ENCODE measurements around the gene HSPB6.
A peak's percentile ranks its signal among the peaks of the same experiment; 100 is the strongest.

Gene HSPB6

DNA sequence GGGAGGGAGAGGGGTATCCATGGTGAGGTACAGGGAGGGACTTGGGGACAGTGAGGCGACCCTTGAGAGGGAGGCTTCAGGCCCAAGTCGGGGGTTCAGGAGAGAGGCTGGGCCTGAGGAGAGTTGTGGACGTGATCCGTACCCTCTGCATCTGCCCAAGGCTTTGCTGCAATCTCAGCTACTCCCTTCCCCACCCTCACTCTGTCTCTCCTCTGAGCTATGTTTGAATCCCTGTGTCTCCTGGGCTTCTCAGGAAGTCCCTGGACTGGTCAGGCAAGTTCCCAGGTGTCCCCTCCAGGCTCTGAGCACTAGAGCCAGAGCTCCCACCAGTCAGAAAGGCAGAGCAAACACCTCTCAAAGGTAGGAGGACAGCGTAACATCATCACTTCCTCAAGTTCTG is 6.7 kb downstream of the HSPB6 start:
- no peaks in the 10 kb centered on the region for H3K27me3 ChIP-seq (ENCODE audit: control insufficient read depth, insufficient read depth, low read length)
- H3K9ac ChIP-seq, result no peak overlapping the region
- H3K9me3 ChIP-seq (ENCODE audit: control insufficient read depth, low read length), result no peaks in the 10 kb centered on the region
- no peak overlapping the region for H2AFZ ChIP-seq
- H3K4me3 ChIP-seq (ENCODE audit: low read depth, low read length), result no peak overlapping the region
- no peak overlapping the region for H3K4me2 ChIP-seq (ENCODE audit: low read length)
- H3K4me1 ChIP-seq, result no peaks in the 10 kb centered on the region
- no peaks in the 10 kb centered on the region for H3K36me3 ChIP-seq (ENCODE audit: control insufficient read depth, insufficient read depth, low read length)
- TF ChIP-seq, protein P1, sequence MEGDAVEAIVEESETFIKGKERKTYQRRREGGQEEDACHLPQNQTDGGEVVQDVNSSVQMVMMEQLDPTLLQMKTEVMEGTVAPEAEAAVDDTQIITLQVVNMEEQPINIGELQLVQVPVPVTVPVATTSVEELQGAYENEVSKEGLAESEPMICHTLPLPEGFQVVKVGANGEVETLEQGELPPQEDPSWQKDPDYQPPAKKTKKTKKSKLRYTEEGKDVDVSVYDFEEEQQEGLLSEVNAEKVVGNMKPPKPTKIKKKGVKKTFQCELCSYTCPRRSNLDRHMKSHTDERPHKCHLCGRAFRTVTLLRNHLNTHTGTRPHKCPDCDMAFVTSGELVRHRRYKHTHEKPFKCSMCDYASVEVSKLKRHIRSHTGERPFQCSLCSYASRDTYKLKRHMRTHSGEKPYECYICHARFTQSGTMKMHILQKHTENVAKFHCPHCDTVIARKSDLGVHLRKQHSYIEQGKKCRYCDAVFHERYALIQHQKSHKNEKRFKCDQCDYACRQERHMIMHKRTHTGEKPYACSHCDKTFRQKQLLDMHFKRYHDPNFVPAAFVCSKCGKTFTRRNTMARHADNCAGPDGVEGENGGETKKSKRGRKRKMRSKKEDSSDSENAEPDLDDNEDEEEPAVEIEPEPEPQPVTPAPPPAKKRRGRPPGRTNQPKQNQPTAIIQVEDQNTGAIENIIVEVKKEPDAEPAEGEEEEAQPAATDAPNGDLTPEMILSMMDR (IDR thresholded peaks at IDR 0.05), result no peak
- H3K27ac ChIP-seq, result no peak overlapping the region
- H3K79me2 ChIP-seq, result no peaks in the 10 kb centered on the region

DNA sequence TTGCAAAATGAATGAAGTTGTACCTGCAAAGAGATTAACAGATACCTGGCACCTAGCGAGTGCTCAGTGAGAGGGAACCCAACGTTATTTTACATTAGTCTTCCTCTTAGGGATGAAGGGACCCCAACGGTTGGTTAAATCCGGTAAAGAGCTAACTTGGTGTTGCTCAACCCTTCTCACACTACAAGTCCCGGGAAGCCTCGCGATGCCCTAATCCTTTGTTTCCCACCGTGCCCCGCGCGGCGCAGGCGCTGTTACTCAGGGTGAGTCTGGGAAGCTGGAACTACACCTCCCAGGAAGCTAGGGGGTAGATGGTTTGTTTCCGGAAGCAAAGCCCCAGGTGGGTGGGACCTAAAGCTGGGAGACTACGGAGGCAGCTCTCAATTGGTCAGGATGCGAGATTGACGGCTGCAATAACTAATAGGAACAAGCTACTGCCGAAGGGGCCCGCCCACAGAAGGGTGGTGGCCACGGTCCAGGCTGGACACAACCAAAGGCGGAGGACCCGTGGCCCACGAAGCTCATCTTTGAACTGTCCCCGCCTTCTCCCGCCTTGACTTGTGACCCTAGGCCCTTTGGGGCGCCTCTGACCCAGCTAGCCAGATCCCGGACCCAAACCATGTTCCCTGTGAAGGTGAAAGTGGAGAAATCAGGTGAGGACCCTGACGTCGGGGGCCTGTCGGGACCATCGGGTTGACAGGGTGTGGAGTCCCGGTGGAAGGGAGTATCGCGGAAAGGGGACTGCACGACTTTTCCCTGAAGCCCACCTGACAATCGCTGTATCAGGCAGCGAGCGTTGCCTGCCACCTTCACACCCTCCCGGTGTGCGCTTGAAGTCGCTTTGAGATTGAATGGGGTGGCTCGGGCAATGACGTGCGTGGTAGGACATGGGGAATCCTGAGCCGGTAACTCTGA is 8.5 kb downstream of the HSPB6 start, which contains the start of gene LIN37:
TSS of gene LIN37 (plus strand) at position 471 of the 915 bp plus-strand sequence. CDS start at position 620, 149 bp downstream.
- peak within 1 kb of the TSS; percentile 56 for H3K9ac ChIP-seq
- TF ChIP-seq, protein P1 (IDR thresholded peaks at IDR 0.05), result no peak
- peaks cover 4% of the 10 kb centered on the region for H3K4me1 ChIP-seq
- H3K36me3 ChIP-seq (ENCODE audit: control insufficient read depth, insufficient read depth, low read length), result no peaks in the 10 kb centered on the region
- H3K27me3 ChIP-seq (ENCODE audit: control insufficient read depth, insufficient read depth, low read length), result no peaks in the 10 kb centered on the region
- H3K27ac ChIP-seq, result peak within 1 kb of the TSS; percentile 60
- H3K9me3 ChIP-seq (ENCODE audit: control insufficient read depth, low read length), result no peaks in the 10 kb centered on the region
- peak within 1 kb of the TSS; percentile 83 for H3K4me2 ChIP-seq (ENCODE audit: low read length)
- H2AFZ ChIP-seq, result peak within 1 kb of the TSS; percentile 83
- H3K4me3 ChIP-seq (ENCODE audit: low read depth, low read length), result peak within 1 kb of the TSS; percentile 96
- H3K79me2 ChIP-seq, result no peaks in the 10 kb centered on the region

DNA sequence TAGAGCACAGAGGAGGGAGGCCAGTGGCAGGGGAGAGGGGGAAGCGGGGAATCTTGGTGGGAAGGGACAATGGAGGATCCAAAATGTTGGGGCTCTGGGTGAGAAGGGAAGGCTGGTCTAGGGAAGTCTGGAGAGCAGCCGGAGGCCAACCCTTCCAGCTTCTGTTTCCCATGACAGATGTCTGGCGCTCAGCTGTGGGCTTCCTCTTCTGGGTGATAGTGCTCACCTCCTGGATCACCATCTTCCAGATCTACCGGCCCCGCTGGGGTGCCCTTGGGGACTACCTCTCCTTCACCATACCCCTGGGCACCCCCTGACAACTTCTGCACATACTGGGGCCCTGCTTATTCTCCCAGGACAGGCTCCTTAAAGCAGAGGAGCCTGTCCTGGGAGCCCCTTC is 10.3 kb downstream of the HSPB6 start:
- Histone ChIP-seq H3K4me2 (ENCODE audit: low read length) (peak overlapping the region; percentile 88), H3K4me3 (ENCODE audit: low read depth, low read length) (peak overlapping the region; percentile 99), H3K27me3 (ENCODE audit: control insufficient read depth, insufficient read depth, low read length) (no peaks in the 10 kb centered on the region), H2AFZ (no peak overlapping the region), H3K9me3 (ENCODE audit: control insufficient read depth, low read length) (no peaks in the 10 kb centered on the region), H3K27ac (no peak overlapping the region), H3K9ac (no peak overlapping the region), H3K4me1 (peaks cover 4% of the 10 kb centered on the region), H3K36me3 (ENCODE audit: control insufficient read depth, insufficient read depth, low read length) (no peaks in the 10 kb centered on the region), H3K79me2 (no peaks in the 10 kb centered on the region)
- TF ChIP-seq, protein P1 (IDR thresholded peaks at IDR 0.05), result no peak

DNA sequence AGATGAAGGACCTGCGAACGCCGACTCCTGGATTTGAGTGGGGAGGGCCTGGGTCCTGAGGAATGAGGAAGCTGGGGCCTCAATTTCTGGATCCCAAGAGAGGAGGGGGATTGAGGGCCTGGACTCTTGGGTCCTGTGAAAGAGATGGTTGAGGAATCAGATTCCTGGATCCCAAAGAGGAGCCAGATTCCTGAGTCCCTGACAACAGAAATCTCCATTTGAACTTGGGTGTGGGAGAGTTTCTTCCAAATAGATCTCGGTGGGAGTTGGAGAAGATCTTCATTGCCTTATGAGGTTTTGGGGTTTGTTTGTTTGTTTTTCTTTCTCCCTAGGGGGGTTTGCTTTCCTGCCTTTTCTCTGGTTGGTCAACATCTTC is 10.8 kb downstream of the HSPB6 start:
- H3K9ac ChIP-seq, result peak overlapping the region; percentile 57
- peak overlapping the region; percentile 99 for H3K4me3 ChIP-seq (ENCODE audit: low read depth, low read length)
- H3K27me3 ChIP-seq (ENCODE audit: control insufficient read depth, insufficient read depth, low read length), result no peaks in the 10 kb centered on the region
- no peaks in the 10 kb centered on the region for H3K9me3 ChIP-seq (ENCODE audit: control insufficient read depth, low read length)
- H3K79me2 ChIP-seq, result no peaks in the 10 kb centered on the region
- H3K36me3 ChIP-seq (ENCODE audit: control insufficient read depth, insufficient read depth, low read length), result no peaks in the 10 kb centered on the region
- TF ChIP-seq, protein P1 (IDR thresholded peaks at IDR 0.05), result no peak
- H2AFZ ChIP-seq, result peak overlapping the region; percentile 72
- peaks cover 4% of the 10 kb centered on the region for H3K4me1 ChIP-seq
- peak overlapping the region; percentile 88 for H3K4me2 ChIP-seq (ENCODE audit: low read length)
- peak overlapping the region; percentile 99 for H3K27ac ChIP-seq

Data from parathyroid adenoma (tissue), 2 donors.